WTC11 (cell line): ENCODE measurements around the gene PKP1.

Experiments used
- CTCF ChIP-seq: fragments of 200-600 bp; IDR thresholded peaks from 2 replicates; pipeline ENCODE4 v1.8.0; 2022; ENCODE audit warnings: antibody characterized with exemption
- ESRRA ChIP-seq: sonication (generic); formaldehyde crosslinking; IDR thresholded peaks from 2 replicates; pipeline ENCODE4 v1.8.1; 2022; ENCODE audit warnings: mild to moderate bottlenecking, missing genetic modification reagents, borderline replicate concordance
- JUN ChIP-seq: sonication (generic); formaldehyde crosslinking; IDR thresholded peaks from 2 replicates; pipeline ENCODE4 v1.8.0; 2023; ENCODE audit warnings: mild to moderate bottlenecking, missing genetic modification reagents
- MAX ChIP-seq: sonication (generic); formaldehyde crosslinking; IDR thresholded peaks from 2 replicates; pipeline ENCODE4 v1.8.0; 2022; ENCODE audit warnings: mild to moderate bottlenecking, missing genetic modification reagents
- NFE2L1 ChIP-seq: sonication (generic); formaldehyde crosslinking; IDR thresholded peaks from 2 replicates; pipeline ENCODE4 v1.8.1; 2023; ENCODE audit warnings: missing genetic modification reagents
- SP1 ChIP-seq: sonication (generic); formaldehyde crosslinking; conservative IDR thresholded peaks from 2 replicates; pipeline ENCODE4 v1.8.1; 2022; ENCODE audit warnings: missing genetic modification reagents
- TEAD4 ChIP-seq: sonication (generic); formaldehyde crosslinking; IDR thresholded peaks from 2 replicates; pipeline ENCODE4 v1.8.0; 2022; ENCODE audit warnings: mild to moderate bottlenecking, missing genetic modification reagents
- TF ChIP-seq, protein P1 (sequence below): sonication (generic); formaldehyde crosslinking; IDR thresholded peaks from 2 replicates; pipeline ENCODE4 v1.8.1; 2023; ENCODE audit warnings: mild to moderate bottlenecking, missing genetic modification reagents, moderate library complexity

DNA sequence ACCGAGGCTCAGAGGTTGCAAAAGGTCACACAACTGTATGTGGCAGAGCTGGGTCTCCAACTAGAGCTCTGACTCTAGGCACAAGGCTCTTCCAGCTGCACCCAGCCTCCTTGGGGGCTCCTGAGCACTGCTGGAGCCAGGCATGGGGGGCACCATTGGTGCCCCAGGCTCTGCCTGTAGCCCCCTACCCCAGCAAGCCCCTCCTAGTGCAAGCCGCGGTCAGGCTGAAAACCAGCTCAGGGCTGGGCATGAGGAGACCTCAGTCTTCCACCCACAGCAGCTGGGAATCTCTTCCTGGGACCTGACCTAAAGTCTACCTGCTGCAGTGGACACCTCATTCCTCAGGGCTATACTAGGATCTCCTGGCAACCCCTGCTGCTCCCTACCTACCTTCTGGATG lies 79.6 kb downstream of the PKP1 start:
- no peak for TF ChIP-seq CTCF
- no peak for TF ChIP-seq MAX
- TF ChIP-seq NFE2L1 (CRISPR knock-in tag), result no peak
- no peak for TF ChIP-seq JUN (CRISPR knock-in tag)
- TF ChIP-seq SP1, result no peak
- no peak for TF ChIP-seq TEAD4
- TF ChIP-seq, protein P1, sequence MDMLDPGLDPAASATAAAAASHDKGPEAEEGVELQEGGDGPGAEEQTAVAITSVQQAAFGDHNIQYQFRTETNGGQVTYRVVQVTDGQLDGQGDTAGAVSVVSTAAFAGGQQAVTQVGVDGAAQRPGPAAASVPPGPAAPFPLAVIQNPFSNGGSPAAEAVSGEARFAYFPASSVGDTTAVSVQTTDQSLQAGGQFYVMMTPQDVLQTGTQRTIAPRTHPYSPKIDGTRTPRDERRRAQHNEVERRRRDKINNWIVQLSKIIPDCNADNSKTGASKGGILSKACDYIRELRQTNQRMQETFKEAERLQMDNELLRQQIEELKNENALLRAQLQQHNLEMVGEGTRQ (CRISPR knock-in tag), result no peak
- no peak for TF ChIP-seq ESRRA (CRISPR knock-in tag)
